ENCODE results near the gene FYCO1.

FYCO1 gene

GRCh38 chr3:45950686-45951600, 44.7 kb downstream of the FYCO1 start:
- DNase-seq (ENCODE audit: low read depth, low spot score) = no peak
- H3K4me3 ChIP-seq (ENCODE audit: low read depth, low read length) = no peak overlapping the region

GRCh38 chr3:45950131-45950530, 45.5 kb downstream of the FYCO1 start:
- no peak for TF ChIP-seq CTCF (IDR thresholded peaks at IDR 0.05; ENCODE audit: low read depth, low read length)
- no peak for DNase-seq (ENCODE audit: low read depth, low spot score)
- in situ Hi-C loops (cut with HindIII; ENCODE audit: low sequenced_read_pairs) = no loop called here
- H3K4me3 ChIP-seq (ENCODE audit: low read depth, low read length) = no peak overlapping the region

More at GRCh38 chr3:45950686-45951600, 44.7 kb downstream of the FYCO1 start:
- TF ChIP-seq CTCF (IDR thresholded peaks at IDR 0.05; ENCODE audit: low read depth, low read length) = no peak
- in situ Hi-C loops (cut with HindIII; ENCODE audit: low sequenced_read_pairs) = no loop called here

- in situ Hi-C loops (cut with HindIII; ENCODE audit: low sequenced_read_pairs) = no loop called here
- no peak overlapping the region for H3K4me3 ChIP-seq (ENCODE audit: low read depth, low read length)
- no peak for TF ChIP-seq CTCF (IDR thresholded peaks at IDR 0.05; ENCODE audit: low read depth, low read length)
- DNase-seq (ENCODE audit: low read depth, low spot score) = no peak
Measured at GRCh38 chr3:45949432-45949831, 46.2 kb downstream of the FYCO1 start.

- DNase-seq (ENCODE audit: low read depth, low spot score) = no peak
- no peak for TF ChIP-seq CTCF (IDR thresholded peaks at IDR 0.05; ENCODE audit: low read depth, low read length)
- in situ Hi-C loops (cut with HindIII; ENCODE audit: low sequenced_read_pairs) = no loop called here
- H3K4me3 ChIP-seq (ENCODE audit: low read depth, low read length) = no peak overlapping the region
Measured at GRCh38 chr3:45948881-45949280, 46.7 kb downstream of the FYCO1 start.

GRCh38 chr3:45948311-45948781, 47.3 kb downstream of the FYCO1 start:
- no peak overlapping the region for H3K4me3 ChIP-seq (ENCODE audit: low read depth, low read length)
- in situ Hi-C loops (cut with HindIII; ENCODE audit: low sequenced_read_pairs) = no loop called here
- peak; percentile 18 for DNase-seq (ENCODE audit: low read depth, low spot score)
- no peak for TF ChIP-seq CTCF (IDR thresholded peaks at IDR 0.05; ENCODE audit: low read depth, low read length)

- TF ChIP-seq CTCF (IDR thresholded peaks at IDR 0.05; ENCODE audit: low read depth, low read length) = no peak
- H3K4me3 ChIP-seq (ENCODE audit: low read depth, low read length) = no peak overlapping the region
- no peak for DNase-seq (ENCODE audit: low read depth, low spot score)
- in situ Hi-C loops (cut with HindIII; ENCODE audit: low sequenced_read_pairs) = no loop called here
Measured at GRCh38 chr3:45947361-45947760, 48.3 kb downstream of the FYCO1 start.

All from astrocyte of the spinal cord (primary cell).